ENCODE results near the gene TMCC1.

The TMCC1 gene

GRCh38 chr3:129718201-129718600 lies 175.3 kb downstream of the TMCC1 start:
- no peak for DNase-seq (ENCODE audit: low read depth)
- H3K4me3 ChIP-seq (ENCODE audit: control insufficient read depth, low read depth, low read length): no peak overlapping the region
- TF ChIP-seq, protein P1, sequence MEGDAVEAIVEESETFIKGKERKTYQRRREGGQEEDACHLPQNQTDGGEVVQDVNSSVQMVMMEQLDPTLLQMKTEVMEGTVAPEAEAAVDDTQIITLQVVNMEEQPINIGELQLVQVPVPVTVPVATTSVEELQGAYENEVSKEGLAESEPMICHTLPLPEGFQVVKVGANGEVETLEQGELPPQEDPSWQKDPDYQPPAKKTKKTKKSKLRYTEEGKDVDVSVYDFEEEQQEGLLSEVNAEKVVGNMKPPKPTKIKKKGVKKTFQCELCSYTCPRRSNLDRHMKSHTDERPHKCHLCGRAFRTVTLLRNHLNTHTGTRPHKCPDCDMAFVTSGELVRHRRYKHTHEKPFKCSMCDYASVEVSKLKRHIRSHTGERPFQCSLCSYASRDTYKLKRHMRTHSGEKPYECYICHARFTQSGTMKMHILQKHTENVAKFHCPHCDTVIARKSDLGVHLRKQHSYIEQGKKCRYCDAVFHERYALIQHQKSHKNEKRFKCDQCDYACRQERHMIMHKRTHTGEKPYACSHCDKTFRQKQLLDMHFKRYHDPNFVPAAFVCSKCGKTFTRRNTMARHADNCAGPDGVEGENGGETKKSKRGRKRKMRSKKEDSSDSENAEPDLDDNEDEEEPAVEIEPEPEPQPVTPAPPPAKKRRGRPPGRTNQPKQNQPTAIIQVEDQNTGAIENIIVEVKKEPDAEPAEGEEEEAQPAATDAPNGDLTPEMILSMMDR (IDR thresholded peaks at IDR 0.05; ENCODE audit: control insufficient read depth, insufficient read depth, low read depth, low read length, missing control alignments): no peak

DNA sequence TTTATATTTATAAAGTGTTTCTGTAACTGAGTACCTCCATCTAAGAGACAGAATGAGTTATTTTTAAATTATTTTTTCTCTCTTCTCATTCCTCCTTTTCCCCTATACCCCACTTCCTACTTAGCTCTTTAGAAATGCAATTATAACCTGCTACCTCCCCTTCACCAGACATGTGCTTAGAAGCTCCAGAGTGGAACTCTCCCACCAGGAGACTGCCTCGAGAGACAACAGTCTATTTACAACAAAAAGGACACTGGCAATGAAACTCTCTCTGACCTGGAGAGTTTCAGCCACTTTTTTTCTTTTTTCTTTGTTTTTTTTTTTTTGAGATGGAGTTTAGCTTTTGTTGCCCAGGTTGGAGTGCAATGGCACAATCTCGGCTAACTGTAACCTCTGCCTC lies 177.7 kb downstream of the TMCC1 start:
- no peak overlapping the region for H3K4me3 ChIP-seq (ENCODE audit: control insufficient read depth, low read depth, low read length)
- DNase-seq (ENCODE audit: low read depth): no peak
- TF ChIP-seq, protein P1 (IDR thresholded peaks at IDR 0.05; ENCODE audit: control insufficient read depth, insufficient read depth, low read depth, low read length, missing control alignments): no peak

GRCh38 chr3:129708328-129708861 lies 185.1 kb downstream of the TMCC1 start:
- TF ChIP-seq, protein P1 (IDR thresholded peaks at IDR 0.05; ENCODE audit: control insufficient read depth, insufficient read depth, low read depth, low read length, missing control alignments): no peak
- no peak overlapping the region for H3K4me3 ChIP-seq (ENCODE audit: control insufficient read depth, low read depth, low read length)
- no peak for DNase-seq (ENCODE audit: low read depth)

- no peak overlapping the region for H3K4me3 ChIP-seq (ENCODE audit: control insufficient read depth, low read depth, low read length)
- TF ChIP-seq, protein P1 (IDR thresholded peaks at IDR 0.05; ENCODE audit: control insufficient read depth, insufficient read depth, low read depth, low read length, missing control alignments): no peak
- no peak for DNase-seq (ENCODE audit: low read depth)
Measured at GRCh38 chr3:129705274-129705673, 188.2 kb downstream of the TMCC1 start.

DNA sequence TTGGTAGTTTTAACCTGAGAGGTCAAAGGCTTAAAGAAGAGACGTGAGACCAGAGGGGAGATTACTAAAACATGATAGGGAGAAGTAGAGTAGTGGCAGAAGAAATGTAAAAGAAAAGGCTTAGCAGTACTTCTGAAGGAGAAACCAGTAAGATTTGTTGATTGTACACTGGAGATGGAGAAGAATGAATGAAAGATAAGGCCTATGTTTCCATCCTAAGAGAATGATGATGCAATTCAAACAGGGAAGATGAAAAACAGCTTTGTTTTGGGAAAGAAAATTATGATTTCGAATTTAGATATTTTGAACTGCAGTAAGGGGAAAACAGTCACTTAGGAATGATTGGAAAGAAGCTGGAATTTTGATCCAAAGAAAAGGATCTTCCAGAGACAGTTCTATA lies 189.6 kb downstream of the TMCC1 start:
- no peak overlapping the region for H3K4me3 ChIP-seq (ENCODE audit: control insufficient read depth, low read depth, low read length)
- TF ChIP-seq, protein P1 (IDR thresholded peaks at IDR 0.05; ENCODE audit: control insufficient read depth, insufficient read depth, low read depth, low read length, missing control alignments): no peak
- DNase-seq (ENCODE audit: low read depth): no peak

DNA sequence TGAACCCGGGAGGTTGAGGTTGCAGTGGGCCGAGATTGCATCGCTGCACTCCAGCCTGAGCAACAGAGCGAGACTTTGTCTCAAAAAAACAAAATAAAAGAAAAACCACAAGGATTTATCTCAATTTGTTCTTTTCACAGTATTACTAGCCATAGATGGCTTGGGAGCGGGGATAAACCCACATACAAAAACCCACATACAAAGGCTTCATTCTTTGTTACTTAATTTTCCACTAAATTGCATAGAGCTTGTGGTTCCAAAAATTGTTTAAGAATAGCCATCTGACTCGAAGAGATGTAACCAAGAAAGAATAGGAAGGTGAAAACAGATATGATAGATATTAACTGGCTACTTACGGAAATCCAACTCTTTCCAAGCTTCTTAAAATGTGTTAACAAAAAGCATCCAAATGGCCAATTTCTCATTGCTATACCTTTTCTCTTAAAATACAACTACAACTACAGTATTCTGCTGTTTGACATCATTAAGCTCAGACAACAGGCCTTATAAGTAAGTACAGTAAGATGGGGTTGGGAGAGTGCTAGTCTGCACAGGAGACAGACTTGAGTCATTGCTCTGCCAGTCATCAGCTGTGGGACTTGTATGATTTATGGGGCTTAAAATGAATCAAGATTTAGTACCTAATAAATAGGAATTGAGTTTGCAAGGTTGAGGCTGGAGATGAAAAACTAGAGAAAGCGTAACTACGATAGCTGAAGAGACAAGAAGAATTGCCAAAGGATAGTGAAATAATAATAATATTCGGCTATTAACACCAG lies 190.4 kb downstream of the TMCC1 start:
- DNase-seq (ENCODE audit: low read depth): no peak
- TF ChIP-seq, protein P1 (IDR thresholded peaks at IDR 0.05; ENCODE audit: control insufficient read depth, insufficient read depth, low read depth, low read length, missing control alignments): no peak
- H3K4me3 ChIP-seq (ENCODE audit: control insufficient read depth, low read depth, low read length): no peak overlapping the region

Data from AG09309 (cell line).